Stomach (tissue), 4 donors: ENCODE results near the gene FSHR.

ENCODE experiments used
- EP300 ChIP-seq: sonication (generic); formaldehyde crosslinking; IDR thresholded peaks from one replicate; pipeline ENCODE4 v1.6.1; 2017; ENCODE audit warnings: antibody characterized with exemption
- POLR2A ChIP-seq, 4 donors: fragments of 450-650 bp; IDR thresholded peaks; one replicate each; pipeline ENCODE4 v1.6.1; 2016; ENCODE audit warnings: antibody characterized with exemption in 4 of 4, control low read depth in 2 of 4, mild to moderate bottlenecking in 1 of 4, moderate library complexity in 1 of 4
- POLR2AphosphoS5 ChIP-seq, 3 donors: sonication (generic); formaldehyde crosslinking; IDR thresholded peaks; one replicate each; pipeline ENCODE4 v1.6.1; 2016; ENCODE audit warnings: antibody characterized with exemption in 3 of 3
- TF ChIP-seq, protein P1 (sequence below), 7 experiments: fragments of 450-650 bp in 4 of 7; fragments of 200-600 bp in 3 of 7; sonication (generic) in 3 of 7; IDR thresholded peaks; one replicate each; pipeline ENCODE4 v1.5.1; 2016 to 2019; ENCODE audit warnings: antibody characterized with exemption in 7 of 7, control low read depth in 2 of 7, mild to moderate bottlenecking in 1 of 7

DNA sequence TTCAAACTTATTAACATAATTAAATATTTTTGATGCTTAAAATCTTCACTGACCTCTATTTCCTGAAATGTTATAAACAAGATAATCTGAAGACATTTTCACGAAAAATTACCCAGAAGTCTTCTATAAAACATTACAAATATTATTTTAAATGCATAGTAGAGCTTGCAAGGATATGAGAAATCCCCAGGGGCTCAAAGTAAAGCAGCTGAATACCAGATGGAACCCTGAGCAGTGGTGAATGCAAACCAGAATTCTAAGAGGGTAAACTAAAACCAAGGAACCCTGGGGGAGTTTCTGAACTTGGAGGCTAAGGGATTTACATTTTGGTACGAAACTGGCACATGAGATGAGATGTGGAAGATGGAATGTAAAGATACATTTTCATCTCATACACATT lies 83.6 kb downstream of the FSHR start:
- no peak for TF ChIP-seq POLR2AphosphoS5 (IDR thresholded peaks at IDR 0.05)
- TF ChIP-seq, protein P1, sequence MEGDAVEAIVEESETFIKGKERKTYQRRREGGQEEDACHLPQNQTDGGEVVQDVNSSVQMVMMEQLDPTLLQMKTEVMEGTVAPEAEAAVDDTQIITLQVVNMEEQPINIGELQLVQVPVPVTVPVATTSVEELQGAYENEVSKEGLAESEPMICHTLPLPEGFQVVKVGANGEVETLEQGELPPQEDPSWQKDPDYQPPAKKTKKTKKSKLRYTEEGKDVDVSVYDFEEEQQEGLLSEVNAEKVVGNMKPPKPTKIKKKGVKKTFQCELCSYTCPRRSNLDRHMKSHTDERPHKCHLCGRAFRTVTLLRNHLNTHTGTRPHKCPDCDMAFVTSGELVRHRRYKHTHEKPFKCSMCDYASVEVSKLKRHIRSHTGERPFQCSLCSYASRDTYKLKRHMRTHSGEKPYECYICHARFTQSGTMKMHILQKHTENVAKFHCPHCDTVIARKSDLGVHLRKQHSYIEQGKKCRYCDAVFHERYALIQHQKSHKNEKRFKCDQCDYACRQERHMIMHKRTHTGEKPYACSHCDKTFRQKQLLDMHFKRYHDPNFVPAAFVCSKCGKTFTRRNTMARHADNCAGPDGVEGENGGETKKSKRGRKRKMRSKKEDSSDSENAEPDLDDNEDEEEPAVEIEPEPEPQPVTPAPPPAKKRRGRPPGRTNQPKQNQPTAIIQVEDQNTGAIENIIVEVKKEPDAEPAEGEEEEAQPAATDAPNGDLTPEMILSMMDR (IDR thresholded peaks at IDR 0.05), result no peak
- TF ChIP-seq POLR2A (IDR thresholded peaks at IDR 0.05), result no peak
- TF ChIP-seq EP300, result no peak
